Stimulated activated CD8-positive, alpha-beta memory T cell treated with anti-CD3 and anti-CD28 coated beads, Interleukin-2, amount 100 ng/mL, for 1 hour (primary cell): Measurements from ENCODE around the gene FAT3.

ENCODE experiments used
- DNase-seq, 2 donors: peaks; one replicate each; pipeline ENCODE4 v3.0.0-alpha.2; 2020; ENCODE audit warnings: low read depth in 2 of 2

Gene FAT3

GRCh38 chr11:92227959-92228935, 3.6 kb downstream of the FAT3 start:
- no peak for DNase-seq

- no peak for DNase-seq
These were observed 12.2 kb downstream of the FAT3 start for GRCh38 chr11:92236856-92237255.

DNA sequence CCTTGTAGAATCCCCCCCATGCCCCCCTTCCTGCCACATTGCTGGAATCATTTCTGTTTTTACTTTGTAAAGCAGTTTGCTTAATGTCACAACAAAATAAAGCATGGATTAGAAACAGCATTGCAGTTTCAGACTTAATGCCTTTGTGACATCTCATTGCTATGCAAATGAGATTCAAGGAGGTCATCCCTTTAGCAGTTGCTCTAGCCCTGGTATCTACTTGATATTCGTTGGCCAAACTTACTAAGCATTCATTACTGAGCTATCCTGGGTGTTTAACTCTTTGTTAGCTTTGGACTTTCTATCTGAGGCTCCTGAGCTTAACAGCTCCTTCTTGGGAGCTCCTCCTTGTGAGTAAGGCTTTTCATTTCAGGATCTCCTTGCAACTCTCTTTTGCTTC, 16.3 kb downstream of the FAT3 start:
- DNase-seq: no peak

DNA sequence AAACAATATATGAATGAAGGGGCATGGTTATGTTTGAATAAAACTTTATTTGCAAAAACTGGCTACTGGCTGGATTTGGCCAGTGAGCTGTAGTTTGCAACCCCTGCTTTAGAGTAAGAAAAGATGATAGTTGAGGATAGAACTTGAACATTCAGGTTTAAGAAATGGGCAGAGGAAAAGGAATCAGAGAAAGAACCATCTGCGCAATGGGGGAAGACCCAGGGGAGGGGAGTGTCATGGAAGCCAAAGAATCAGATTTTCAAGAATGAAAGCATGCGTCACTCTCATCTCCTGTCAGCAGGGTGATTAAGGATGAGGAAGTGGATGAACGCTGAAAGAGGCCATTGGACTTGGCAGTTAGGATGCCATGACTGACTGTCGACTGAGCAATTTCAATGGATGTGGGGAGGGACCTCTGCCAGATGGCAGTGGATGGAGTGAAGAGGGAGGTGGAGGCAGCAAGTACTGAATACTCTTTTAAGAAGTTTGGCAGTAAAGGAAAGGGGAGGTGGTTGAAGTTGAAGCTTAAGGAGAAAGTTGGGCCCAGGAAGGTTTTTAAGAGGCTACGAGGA, 21.2 kb downstream of the FAT3 start:
- no peak for DNase-seq

GRCh38 chr11:92246630-92247029, 22.0 kb downstream of the FAT3 start:
- no peak for DNase-seq

DNA sequence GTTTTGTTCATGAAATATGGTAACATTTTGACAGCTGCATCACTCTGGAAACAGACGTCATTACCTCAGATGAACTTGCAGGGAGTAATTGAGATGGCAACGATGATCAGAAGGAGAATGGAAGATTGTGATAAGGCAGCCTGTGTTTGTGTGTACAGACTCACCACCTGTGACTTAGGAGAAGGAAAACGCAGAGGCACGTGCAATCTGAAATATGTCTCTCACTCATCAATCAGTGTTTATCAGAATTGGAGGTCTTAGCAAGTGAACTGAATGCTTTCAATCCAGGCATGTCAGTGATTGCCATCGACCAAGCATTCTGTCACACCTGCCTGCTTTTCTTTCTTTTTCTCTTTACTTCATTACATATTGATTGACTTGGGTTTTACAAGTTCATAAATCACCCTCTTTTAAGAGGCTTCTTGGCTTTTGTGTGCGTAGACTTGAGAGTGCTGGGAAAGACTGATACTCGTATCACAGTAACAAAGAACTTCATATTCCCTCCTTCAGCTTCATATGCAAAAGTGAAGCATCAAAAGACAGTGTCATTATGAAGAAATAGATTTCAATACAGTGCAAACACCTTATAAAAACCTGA, 24.6 kb downstream of the FAT3 start:
- no peak for DNase-seq

- DNase-seq: no peak
These were observed 27.4 kb downstream of the FAT3 start for GRCh38 chr11:92251980-92252379.

DNA sequence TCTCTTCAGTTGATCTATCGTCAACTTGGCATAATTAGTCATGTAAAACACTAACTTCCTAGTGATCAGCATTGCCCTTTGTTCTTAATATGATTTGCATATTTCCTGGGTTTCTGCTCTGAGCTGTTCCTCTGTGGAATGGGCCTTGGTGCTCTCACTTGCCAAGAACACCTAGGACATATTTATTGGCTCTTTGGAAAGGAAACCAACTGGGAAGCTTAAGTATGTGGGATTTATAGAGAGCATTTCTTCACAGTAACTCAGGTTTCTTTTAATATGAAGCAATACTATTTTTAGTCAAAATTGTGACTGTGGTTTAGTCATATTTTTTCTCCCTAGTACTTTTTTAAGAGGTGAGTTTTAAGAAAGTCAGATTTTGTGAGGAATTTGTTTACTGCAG, 28.8 kb downstream of the FAT3 start:
- DNase-seq: no peak

GRCh38 chr11:92253945-92254344, 29.3 kb downstream of the FAT3 start:
- no peak for DNase-seq

GRCh38 chr11:92257536-92257935, 32.9 kb downstream of the FAT3 start:
- DNase-seq: no peak

- DNase-seq: no peak
These were observed 35.2 kb downstream of the FAT3 start for GRCh38 chr11:92259861-92260260.

DNA sequence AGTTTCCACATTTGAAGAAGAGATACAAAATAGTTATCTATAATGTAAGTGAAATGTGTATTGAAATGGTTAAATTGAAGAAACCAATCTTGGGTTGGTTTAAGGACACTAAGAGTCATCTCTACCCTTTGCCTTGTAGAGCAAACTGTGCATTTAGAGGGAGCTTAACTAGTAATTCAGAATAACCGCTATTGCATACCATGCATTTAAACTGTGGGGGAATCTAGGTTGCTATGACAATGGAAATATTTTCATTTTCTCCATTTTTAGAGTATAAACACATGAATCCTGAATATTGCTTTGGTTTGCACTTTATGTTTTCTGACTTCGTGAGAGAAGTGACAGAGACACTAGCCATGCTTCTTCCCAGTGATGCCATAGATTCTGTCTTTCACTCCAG, 39.7 kb downstream of the FAT3 start:
- DNase-seq: no peak

DNA sequence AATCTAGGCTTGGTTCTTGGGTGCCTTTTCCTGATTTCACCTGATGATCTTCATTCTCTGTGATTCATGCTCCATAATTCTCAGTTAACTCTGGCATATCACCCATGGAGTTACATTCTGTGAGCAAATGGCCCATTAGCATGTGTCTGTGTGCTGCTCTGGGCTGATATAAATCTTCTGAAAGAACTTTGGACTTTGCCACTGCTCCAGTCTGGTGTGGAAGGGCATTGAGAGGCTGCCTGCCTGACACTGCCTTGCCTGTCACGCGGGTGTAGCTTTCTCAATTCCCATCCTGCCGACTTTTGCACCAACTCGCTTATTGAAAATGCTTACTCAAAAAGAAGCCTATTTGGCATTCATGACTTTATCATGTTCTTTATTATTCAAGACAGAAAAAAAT, 42.2 kb downstream of the FAT3 start:
- DNase-seq: no peak

DNA sequence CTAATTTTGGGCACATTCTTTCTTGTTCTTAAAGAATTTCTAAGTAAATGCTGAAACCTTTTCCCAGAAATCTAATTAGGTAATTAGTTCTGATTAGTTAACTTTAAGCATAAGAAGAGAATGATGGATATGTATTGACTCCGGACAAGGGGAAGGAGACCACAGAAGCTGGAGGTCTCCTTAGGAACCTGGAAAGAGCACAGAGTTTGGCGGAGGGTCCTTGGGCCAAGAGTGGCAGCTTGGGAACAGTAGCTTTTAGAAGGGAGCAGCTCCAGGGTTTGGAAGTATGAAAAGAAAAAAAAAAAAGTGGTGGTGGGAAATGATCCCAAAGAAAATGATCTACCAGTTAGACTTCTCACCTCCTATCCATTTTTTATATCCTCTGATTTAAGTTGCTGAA, 42.7 kb downstream of the FAT3 start:
- DNase-seq: no peak

- DNase-seq: no peak
These were observed 43.4 kb downstream of the FAT3 start for GRCh38 chr11:92267968-92268367.

DNA sequence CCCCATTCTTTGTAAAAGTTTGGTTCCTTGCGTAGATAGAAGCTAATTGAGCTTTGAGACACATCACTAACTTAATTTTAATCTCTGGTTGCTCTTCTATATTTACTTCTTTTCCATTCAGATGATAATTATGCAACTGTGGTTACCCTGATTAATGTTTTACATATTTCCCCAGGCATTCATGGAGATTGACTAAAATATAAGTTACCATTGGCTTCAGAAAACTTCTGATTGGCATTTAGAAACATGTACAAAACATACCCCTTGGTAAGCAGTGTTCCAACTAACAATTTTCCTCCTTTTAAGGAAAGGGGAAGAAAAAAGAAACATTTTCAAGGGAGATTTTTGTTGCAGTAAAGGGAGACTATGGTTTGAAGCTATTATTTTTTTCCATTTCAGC, 43.9 kb downstream of the FAT3 start:
- no peak for DNase-seq

- DNase-seq: no peak
These were observed 44.4 kb downstream of the FAT3 start for GRCh38 chr11:92269021-92269420.

DNA sequence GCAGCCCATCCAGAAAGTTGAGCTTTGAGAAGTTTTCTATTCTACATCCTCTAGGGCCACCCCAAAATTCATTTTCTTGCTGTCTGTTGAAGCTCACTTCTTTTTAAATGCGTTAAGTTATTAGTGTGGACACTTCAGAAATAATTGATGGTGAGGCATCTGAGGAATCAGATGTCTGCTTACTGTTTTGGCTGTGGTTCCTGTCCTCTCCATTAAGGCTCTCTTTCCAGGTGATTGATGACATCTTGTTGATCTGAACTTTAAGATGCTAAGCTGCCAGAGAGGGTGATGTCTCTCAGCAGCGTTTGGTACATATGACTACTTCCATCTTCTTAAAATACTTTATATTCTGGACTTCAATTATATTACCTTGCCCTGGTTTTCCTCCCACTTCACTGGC, 45.2 kb downstream of the FAT3 start:
- no peak for DNase-seq

- no peak for DNase-seq
These were observed 48.0 kb downstream of the FAT3 start for GRCh38 chr11:92272651-92273050.
